SU-DHL-6 (cell line): ENCODE results near the gene ITGA2B.

ENCODE experiments used
- EZH2phosphoT487 ChIP-seq: fragments of 200-600 bp; sonication (generic), shearing (Covaris generic); conservative IDR thresholded peaks from 2 replicates; pipeline ENCODE4 v1.6.1; 2018; ENCODE audit warnings: mild to moderate bottlenecking, antibody characterized with exemption, low read length, moderate library complexity, mixed read lengths
- TF ChIP-seq, protein P1 (sequence below): fragments of 200-600 bp; sonication (generic); IDR thresholded peaks from one replicate; pipeline ENCODE4 v1.5.1; 2017; ENCODE audit warnings: antibody characterized with exemption, mild to moderate bottlenecking, low read length, moderate library complexity; ENCODE audit not compliant: insufficient read depth, poor library complexity, severe bottlenecking

DNA sequence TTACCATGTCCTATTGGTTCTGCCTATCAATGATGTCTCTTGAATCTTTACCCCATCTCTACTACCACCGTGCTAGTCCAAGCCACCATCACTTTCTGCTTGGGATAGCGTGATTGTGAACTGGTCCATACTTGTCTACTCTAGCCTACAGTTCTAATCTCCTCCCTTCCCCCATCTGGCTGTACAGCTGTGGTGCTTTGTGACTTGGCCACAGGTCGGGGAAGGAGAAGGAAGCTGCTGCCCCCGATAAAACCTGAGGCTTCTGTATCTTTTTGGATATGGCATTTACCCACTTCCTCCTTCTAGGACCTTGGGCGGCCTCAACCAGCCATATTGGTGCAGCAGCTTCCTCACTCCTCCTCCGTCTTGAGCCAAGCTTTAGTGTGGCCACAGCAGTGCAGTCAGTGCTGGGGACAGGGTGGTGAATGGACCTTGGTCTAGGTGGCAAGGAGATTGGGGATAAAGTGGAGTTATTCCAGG, 314 bp upstream of the ITGA2B start:
- TF ChIP-seq, protein P1, sequence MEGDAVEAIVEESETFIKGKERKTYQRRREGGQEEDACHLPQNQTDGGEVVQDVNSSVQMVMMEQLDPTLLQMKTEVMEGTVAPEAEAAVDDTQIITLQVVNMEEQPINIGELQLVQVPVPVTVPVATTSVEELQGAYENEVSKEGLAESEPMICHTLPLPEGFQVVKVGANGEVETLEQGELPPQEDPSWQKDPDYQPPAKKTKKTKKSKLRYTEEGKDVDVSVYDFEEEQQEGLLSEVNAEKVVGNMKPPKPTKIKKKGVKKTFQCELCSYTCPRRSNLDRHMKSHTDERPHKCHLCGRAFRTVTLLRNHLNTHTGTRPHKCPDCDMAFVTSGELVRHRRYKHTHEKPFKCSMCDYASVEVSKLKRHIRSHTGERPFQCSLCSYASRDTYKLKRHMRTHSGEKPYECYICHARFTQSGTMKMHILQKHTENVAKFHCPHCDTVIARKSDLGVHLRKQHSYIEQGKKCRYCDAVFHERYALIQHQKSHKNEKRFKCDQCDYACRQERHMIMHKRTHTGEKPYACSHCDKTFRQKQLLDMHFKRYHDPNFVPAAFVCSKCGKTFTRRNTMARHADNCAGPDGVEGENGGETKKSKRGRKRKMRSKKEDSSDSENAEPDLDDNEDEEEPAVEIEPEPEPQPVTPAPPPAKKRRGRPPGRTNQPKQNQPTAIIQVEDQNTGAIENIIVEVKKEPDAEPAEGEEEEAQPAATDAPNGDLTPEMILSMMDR: no peak
- TF ChIP-seq EZH2phosphoT487: no peak
